Measurements from ENCODE around the gene TMEM218. TPM values are rescaled to one million over a fixed set of nuclear protein-coding genes. Genes with fewer than 3 reads are reported as not detected.

TMEM218 gene
- total and polyA plus RNA-seq, 9 donors, result 13.0 to 37.3 (median 18.5) TPM

GRCh38 chr11:125072218-125072960 is 39.0 kb downstream of the TMEM218 start:
- peak in 1 of 5 donors; percentile 24 for DNase-seq
- Histone ChIP-seq H3K27me3 (no peaks in the 10 kb centered on the region), H3K9me3 (no peaks in the 10 kb centered on the region), H3K36me3 (no peaks in the 10 kb centered on the region), H3K4me3 (no peak overlapping the region), H3K4me1 (ENCODE audit: insufficient read depth) (no peaks in the 10 kb centered on the region), H3K27ac (no peak overlapping the region)
- TF ChIP-seq POLR2A (IDR thresholded peaks at IDR 0.05) (no peak), EP300 (IDR thresholded peaks at IDR 0.05) (no peak), CTCF (IDR thresholded peaks at IDR 0.05) (no peak)
- intact Hi-C loops (cut with DNase I), result no loop called here
- WGBS, 3 donors, result 87 to 91% (median 89%) methylated on average over 12 of the region's 12 CpGs

- Histone ChIP-seq H3K36me3 (no peaks in the 10 kb centered on the region), H3K4me1 (ENCODE audit: insufficient read depth) (no peaks in the 10 kb centered on the region), H3K9me3 (no peaks in the 10 kb centered on the region), H3K27me3 (no peaks in the 10 kb centered on the region), H3K27ac (no peak overlapping the region), H3K4me3 (no peak overlapping the region)
- 76 to 78% (median 77%) methylated on average over 6 of the region's 6 CpGs for WGBS, 3 donors
- intact Hi-C loops (cut with DNase I), result no loop called here
- no peak for DNase-seq
- TF ChIP-seq EP300 (IDR thresholded peaks at IDR 0.05) (no peak), POLR2A (IDR thresholded peaks at IDR 0.05) (no peak), CTCF (IDR thresholded peaks at IDR 0.05) (no peak)
These were observed 39.6 kb downstream of the TMEM218 start for GRCh38 chr11:125071846-125072217.

- Histone ChIP-seq H3K4me1 (ENCODE audit: insufficient read depth) (no peaks in the 10 kb centered on the region), H3K9me3 (no peaks in the 10 kb centered on the region), H3K27ac (no peak overlapping the region), H3K36me3 (no peaks in the 10 kb centered on the region), H3K27me3 (no peaks in the 10 kb centered on the region), H3K4me3 (no peak overlapping the region)
- 37 to 55% (median 52%) methylated on average over 5 of the region's 5 CpGs for WGBS, 3 donors
- intact Hi-C loops (cut with DNase I), result no loop called here
- TF ChIP-seq POLR2A (IDR thresholded peaks at IDR 0.05), result no peak
- TF ChIP-seq CTCF (IDR thresholded peaks at IDR 0.05), result no peak
- TF ChIP-seq EP300 (IDR thresholded peaks at IDR 0.05), result no peak
- peak in 2 of 5 donors; percentile 11 to 20 for DNase-seq
These were observed 40.0 kb downstream of the TMEM218 start for GRCh38 chr11:125071435-125071834.

GRCh38 chr11:125070699-125071254 is 40.6 kb downstream of the TMEM218 start:
- intact Hi-C loops (cut with DNase I), result no loop called here
- no peaks in the 10 kb centered on the region for H3K36me3 ChIP-seq
- H3K27ac ChIP-seq, result no peak overlapping the region
- H3K27me3 ChIP-seq, result no peaks in the 10 kb centered on the region
- TF ChIP-seq EP300 (IDR thresholded peaks at IDR 0.05) (no peak), CTCF (IDR thresholded peaks at IDR 0.05) (no peak), POLR2A (IDR thresholded peaks at IDR 0.05) (no peak)
- DNase-seq, result peak in 3 of 5 donors; percentile 17 to 62 (median 51)
- no peak overlapping the region for H3K4me3 ChIP-seq
- WGBS, 3 donors, result 61 to 73% (median 66%) methylated on average over 7 of the region's 7 CpGs
- H3K9me3 ChIP-seq, result no peaks in the 10 kb centered on the region
- H3K4me1 ChIP-seq (ENCODE audit: insufficient read depth), result no peaks in the 10 kb centered on the region
